ENCODE data around the gene PNPLA2.
A peak's percentile ranks its signal among the peaks of the same experiment; 100 is the strongest.

The PNPLA2 gene

GRCh38 chr11:819943-820649 lies 1.4 kb downstream of the PNPLA2 start:
- DNase-seq = peak; percentile 98

- DNase-seq = no peak
Observed at GRCh38 chr11:820655-821511, 2.2 kb downstream of the PNPLA2 start.

- DNase-seq = no peak
Observed at GRCh38 chr11:821512-822371, 3.0 kb downstream of the PNPLA2 start.

- DNase-seq = no peak
Observed at GRCh38 chr11:823441-824291, 5.0 kb downstream of the PNPLA2 start.

- no peak for DNase-seq
Observed at GRCh38 chr11:824292-824880, 5.7 kb downstream of the PNPLA2 start.

GRCh38 chr11:824942-825341 lies 6.2 kb downstream of the PNPLA2 start:
- no peak for DNase-seq

GRCh38 chr11:825366-826226 lies 6.9 kb downstream of the PNPLA2 start:
- DNase-seq = no peak

GRCh38 chr11:826227-826621 lies 7.5 kb downstream of the PNPLA2 start:
- DNase-seq = no peak

- DNase-seq = no peak
Observed at GRCh38 chr11:826836-827145, 8.1 kb downstream of the PNPLA2 start.

- DNase-seq = no peak
Observed at GRCh38 chr11:827146-827896, 8.6 kb downstream of the PNPLA2 start.

- DNase-seq = no peak
Observed at GRCh38 chr11:827897-828192, 9.1 kb downstream of the PNPLA2 start, which contains the start of gene CRACR2B. CRACR2B (plus strand) TSS chr11:827919; CDS start chr11:828608, 689 bp downstream.

GRCh38 chr11:828506-829175 lies 9.9 kb downstream of the PNPLA2 start:
- no peak for DNase-seq

- no peak for DNase-seq
Observed at GRCh38 chr11:829176-829846, 10.6 kb downstream of the PNPLA2 start.

- no peak for DNase-seq
Observed at GRCh38 chr11:829847-830294, 11.2 kb downstream of the PNPLA2 start.

GRCh38 chr11:830295-831117 lies 11.8 kb downstream of the PNPLA2 start:
- DNase-seq = peak; percentile 86

- no peak for DNase-seq
Observed at GRCh38 chr11:831118-831864, 12.6 kb downstream of the PNPLA2 start.

GRCh38 chr11:831961-832528 lies 13.3 kb downstream of the PNPLA2 start:
- no peak for DNase-seq

Measured in activated effector memory CD4-positive, alpha-beta T cell treated with anti-CD3 and anti-CD28 coated beads, Interleukin-2, amount 50 U/mL, for 16 hours (primary cell).